Measurements from ENCODE around the gene H6PD.

DNA sequence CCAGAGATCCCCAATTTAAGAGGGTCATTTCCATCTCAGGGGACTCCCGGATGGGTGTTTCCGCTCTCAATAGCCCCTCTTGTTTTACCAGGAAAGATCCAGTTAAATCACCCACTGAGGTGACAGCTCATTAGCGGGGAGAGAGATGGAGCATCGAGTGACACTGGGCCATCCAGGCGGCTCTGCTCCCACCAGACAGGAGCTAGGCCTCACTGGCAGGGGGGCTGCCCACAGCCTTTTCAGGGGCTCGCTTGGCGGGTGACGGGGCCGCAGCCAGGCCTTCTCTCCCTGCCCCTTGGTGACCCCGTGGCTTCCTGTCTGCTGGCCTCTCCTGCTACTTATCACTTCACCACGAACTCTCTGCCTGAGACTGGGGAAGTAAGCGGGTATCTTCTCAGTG lies 31.4 kb downstream of the H6PD start:
- TF ChIP-seq EZH2phosphoT487 (IDR thresholded peaks at IDR 0.05; ENCODE audit: low read depth): no peak
- TF ChIP-seq, protein P1, sequence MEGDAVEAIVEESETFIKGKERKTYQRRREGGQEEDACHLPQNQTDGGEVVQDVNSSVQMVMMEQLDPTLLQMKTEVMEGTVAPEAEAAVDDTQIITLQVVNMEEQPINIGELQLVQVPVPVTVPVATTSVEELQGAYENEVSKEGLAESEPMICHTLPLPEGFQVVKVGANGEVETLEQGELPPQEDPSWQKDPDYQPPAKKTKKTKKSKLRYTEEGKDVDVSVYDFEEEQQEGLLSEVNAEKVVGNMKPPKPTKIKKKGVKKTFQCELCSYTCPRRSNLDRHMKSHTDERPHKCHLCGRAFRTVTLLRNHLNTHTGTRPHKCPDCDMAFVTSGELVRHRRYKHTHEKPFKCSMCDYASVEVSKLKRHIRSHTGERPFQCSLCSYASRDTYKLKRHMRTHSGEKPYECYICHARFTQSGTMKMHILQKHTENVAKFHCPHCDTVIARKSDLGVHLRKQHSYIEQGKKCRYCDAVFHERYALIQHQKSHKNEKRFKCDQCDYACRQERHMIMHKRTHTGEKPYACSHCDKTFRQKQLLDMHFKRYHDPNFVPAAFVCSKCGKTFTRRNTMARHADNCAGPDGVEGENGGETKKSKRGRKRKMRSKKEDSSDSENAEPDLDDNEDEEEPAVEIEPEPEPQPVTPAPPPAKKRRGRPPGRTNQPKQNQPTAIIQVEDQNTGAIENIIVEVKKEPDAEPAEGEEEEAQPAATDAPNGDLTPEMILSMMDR (IDR thresholded peaks at IDR 0.05; ENCODE audit: low read depth, low read length): no peak
